Fibroblast of lung (primary cell): Measurements from ENCODE around the gene USP32.

Experiments
- CTCF ChIP-seq, 2 donors: IDR thresholded peaks in 1 of 2; conservative IDR thresholded peaks in 1 of 2; 1 replicate in 1 of 2; 2 replicates in 1 of 2; pipeline ENCODE4 v1.5.1; 2011 to 2012; ENCODE audit warnings: low read length in 2 of 2, control low read depth in 1 of 2, inconsistent platforms in 1 of 2, low read depth in 1 of 2, mild to moderate bottlenecking in 1 of 2
- EZH2 ChIP-seq: IDR thresholded peaks from 2 replicates; pipeline ENCODE4 v1.5.1; 2012; ENCODE audit warnings: low read length, control low read depth, mild to moderate bottlenecking; ENCODE audit errors: missing control alignments

- no peak for TF ChIP-seq CTCF (conservative IDR thresholded peaks at IDR 0.05 in 1 of 2, IDR thresholded peaks at IDR 0.05 in 1 of 2; ENCODE audit: low read depth in 1 of 2, low read length in 2 of 2)
- no peak for TF ChIP-seq EZH2
These were observed 35.0 kb downstream of the USP32 start for GRCh38 chr17:60356940-60357339.
